ENCODE data around the gene KLHL17. TPM values are rescaled to one million over a fixed set of nuclear protein-coding genes. Genes with fewer than 3 reads are reported as not detected.

KLHL17 gene
- polyA plus RNA-seq, 1 donor = 6.8 TPM

GRCh38 chr1:963746-964525 is 3.6 kb downstream of the KLHL17 start:
- Histone ChIP-seq H3K36me3 (ENCODE audit: control insufficient read depth, insufficient read depth, low read length) (no peaks in the 10 kb centered on the region), H3K4me3 (ENCODE audit: low read length) (no peak overlapping the region), H3K27ac (ENCODE audit: low read length) (no peak overlapping the region), H3K27me3 (ENCODE audit: control insufficient read depth, insufficient read depth, low read length) (peaks cover 42% of the 10 kb centered on the region), H3K4me1 (ENCODE audit: control insufficient read depth, insufficient read depth, low read length) (peaks cover 25% of the 10 kb centered on the region), H3K9me3 (ENCODE audit: control insufficient read depth, low read depth, low read length) (peaks cover 27% of the 10 kb centered on the region)
- WGBS (ENCODE audit: insufficient coverage, low lambda C conversion rate) = no CpG with 5 or more reads among the region's 47 CpGs
- DNase-seq = no peak

- H3K27me3 ChIP-seq (ENCODE audit: control insufficient read depth, insufficient read depth, low read length) = peaks cover 48% of the 10 kb centered on the region
- no peak overlapping the region for H3K4me3 ChIP-seq (ENCODE audit: low read length)
- H3K27ac ChIP-seq (ENCODE audit: low read length) = no peak overlapping the region
- H3K9me3 ChIP-seq (ENCODE audit: control insufficient read depth, low read depth, low read length) = peaks cover 27% of the 10 kb centered on the region
- no CpG with 5 or more reads among the region's 51 CpGs for WGBS (ENCODE audit: insufficient coverage, low lambda C conversion rate)
- DNase-seq = no peak
- H3K36me3 ChIP-seq (ENCODE audit: control insufficient read depth, insufficient read depth, low read length) = no peaks in the 10 kb centered on the region
- H3K4me1 ChIP-seq (ENCODE audit: control insufficient read depth, insufficient read depth, low read length) = peaks cover 25% of the 10 kb centered on the region
These were observed 4.5 kb downstream of the KLHL17 start for GRCh38 chr1:964691-965525.

GRCh38 chr1:965526-966134 is 5.2 kb downstream of the KLHL17 start:
- peaks cover 54% of the 10 kb centered on the region for H3K27me3 ChIP-seq (ENCODE audit: control insufficient read depth, insufficient read depth, low read length)
- no peak overlapping the region for H3K4me3 ChIP-seq (ENCODE audit: low read length)
- H3K27ac ChIP-seq (ENCODE audit: low read length) = no peak overlapping the region
- no CpG with 5 or more reads among the region's 26 CpGs for WGBS (ENCODE audit: insufficient coverage, low lambda C conversion rate)
- no peak for DNase-seq
- peaks cover 34% of the 10 kb centered on the region for H3K9me3 ChIP-seq (ENCODE audit: control insufficient read depth, low read depth, low read length)
- H3K4me1 ChIP-seq (ENCODE audit: control insufficient read depth, insufficient read depth, low read length) = peaks cover 21% of the 10 kb centered on the region
- H3K36me3 ChIP-seq (ENCODE audit: control insufficient read depth, insufficient read depth, low read length) = no peaks in the 10 kb centered on the region

- H3K4me3 ChIP-seq (ENCODE audit: low read length) = peak within 1 kb of the TSS; percentile 48
- peak in 1 of 2 donors; percentile 61 for DNase-seq
- peaks cover 34% of the 10 kb centered on the region for H3K9me3 ChIP-seq (ENCODE audit: control insufficient read depth, low read depth, low read length)
- H3K36me3 ChIP-seq (ENCODE audit: control insufficient read depth, insufficient read depth, low read length) = no peaks in the 10 kb centered on the region
- WGBS (ENCODE audit: insufficient coverage, low lambda C conversion rate) = no CpG with 5 or more reads among the region's 31 CpGs
- peaks cover 21% of the 10 kb centered on the region for H3K4me1 ChIP-seq (ENCODE audit: control insufficient read depth, insufficient read depth, low read length)
- H3K27me3 ChIP-seq (ENCODE audit: control insufficient read depth, insufficient read depth, low read length) = peaks cover 58% of the 10 kb centered on the region
- H3K27ac ChIP-seq (ENCODE audit: low read length) = peak within 1 kb of the TSS; percentile 56
These were observed 5.8 kb downstream of the KLHL17 start, which contains the start of gene PLEKHN1 for GRCh38 chr1:966135-966703. TSS of gene PLEKHN1 (plus strand) at chr1:966482. CDS start at chr1:966532, 50 bp downstream.

- Histone ChIP-seq H3K9me3 (ENCODE audit: control insufficient read depth, low read depth, low read length) (peaks cover 31% of the 10 kb centered on the region), H3K27ac (ENCODE audit: low read length) (peak overlapping the region; percentile 56), H3K36me3 (ENCODE audit: control insufficient read depth, insufficient read depth, low read length) (no peaks in the 10 kb centered on the region), H3K27me3 (ENCODE audit: control insufficient read depth, insufficient read depth, low read length) (peaks cover 61% of the 10 kb centered on the region), H3K4me1 (ENCODE audit: control insufficient read depth, insufficient read depth, low read length) (peaks cover 18% of the 10 kb centered on the region), H3K4me3 (ENCODE audit: low read length) (peak overlapping the region; percentile 48)
- WGBS (ENCODE audit: insufficient coverage, low lambda C conversion rate) = no CpG with 5 or more reads among the region's 60 CpGs
- peak; percentile 54 to 82 for DNase-seq
These were observed 6.4 kb downstream of the KLHL17 start for GRCh38 chr1:966704-967300.

- WGBS (ENCODE audit: insufficient coverage, low lambda C conversion rate) = no CpG with 5 or more reads among the region's 23 CpGs
- no peaks in the 10 kb centered on the region for H3K36me3 ChIP-seq (ENCODE audit: control insufficient read depth, insufficient read depth, low read length)
- H3K27ac ChIP-seq (ENCODE audit: low read length) = no peak overlapping the region
- H3K9me3 ChIP-seq (ENCODE audit: control insufficient read depth, low read depth, low read length) = peaks cover 30% of the 10 kb centered on the region
- H3K4me1 ChIP-seq (ENCODE audit: control insufficient read depth, insufficient read depth, low read length) = peaks cover 18% of the 10 kb centered on the region
- no peak overlapping the region for H3K4me3 ChIP-seq (ENCODE audit: low read length)
- H3K27me3 ChIP-seq (ENCODE audit: control insufficient read depth, insufficient read depth, low read length) = peaks cover 68% of the 10 kb centered on the region
- DNase-seq = no peak
These were observed 7.3 kb downstream of the KLHL17 start for GRCh38 chr1:967466-968343.

- Histone ChIP-seq H3K36me3 (ENCODE audit: control insufficient read depth, insufficient read depth, low read length) (no peaks in the 10 kb centered on the region), H3K4me1 (ENCODE audit: control insufficient read depth, insufficient read depth, low read length) (peaks cover 9% of the 10 kb centered on the region), H3K27ac (ENCODE audit: low read length) (no peak overlapping the region), H3K9me3 (ENCODE audit: control insufficient read depth, low read depth, low read length) (peaks cover 21% of the 10 kb centered on the region), H3K27me3 (ENCODE audit: control insufficient read depth, insufficient read depth, low read length) (peaks cover 85% of the 10 kb centered on the region), H3K4me3 (ENCODE audit: low read length) (no peak overlapping the region)
- WGBS (ENCODE audit: insufficient coverage, low lambda C conversion rate) = no CpG with 5 or more reads among the region's 15 CpGs
- no peak for DNase-seq
These were observed 9.0 kb downstream of the KLHL17 start for GRCh38 chr1:969260-969855.

GRCh38 chr1:970242-970972 is 10.0 kb downstream of the KLHL17 start:
- Histone ChIP-seq H3K27ac (ENCODE audit: low read length) (no peak overlapping the region), H3K36me3 (ENCODE audit: control insufficient read depth, insufficient read depth, low read length) (no peaks in the 10 kb centered on the region), H3K27me3 (ENCODE audit: control insufficient read depth, insufficient read depth, low read length) (peaks cover 92% of the 10 kb centered on the region), H3K4me1 (ENCODE audit: control insufficient read depth, insufficient read depth, low read length) (peaks cover 9% of the 10 kb centered on the region), H3K9me3 (ENCODE audit: control insufficient read depth, low read depth, low read length) (peaks cover 21% of the 10 kb centered on the region), H3K4me3 (ENCODE audit: low read length) (no peak overlapping the region)
- DNase-seq = no peak
- WGBS (ENCODE audit: insufficient coverage, low lambda C conversion rate) = no CpG with 5 or more reads among the region's 33 CpGs

Data from large intestine (tissue), 3 donors.